Gastroesophageal sphincter (tissue), 3 donors: Measurements from ENCODE around the gene AHI1.

Experiments
- EP300 ChIP-seq: sonication (generic); formaldehyde crosslinking; IDR thresholded peaks from one replicate; pipeline ENCODE4 v1.6.1; 2017; ENCODE audit warnings: antibody characterized with exemption, mild to moderate bottlenecking
- POLR2A ChIP-seq, 2 donors: fragments of 450-650 bp; IDR thresholded peaks; one replicate each; pipeline ENCODE4 v1.6.1; 2017; ENCODE audit warnings: antibody characterized with exemption in 2 of 2, mild to moderate bottlenecking in 2 of 2, moderate library complexity in 1 of 2
- TF ChIP-seq, protein P1 (sequence below), 4 experiments: fragments of 200-600 bp in 2 of 4; fragments of 450-650 bp in 2 of 4; sonication (generic) in 1 of 4; IDR thresholded peaks; one replicate each; pipeline ENCODE4 v1.5.1; 2017 to 2019; ENCODE audit warnings: antibody characterized with exemption in 4 of 4, mild to moderate bottlenecking in 2 of 4, moderate library complexity in 2 of 4

DNA sequence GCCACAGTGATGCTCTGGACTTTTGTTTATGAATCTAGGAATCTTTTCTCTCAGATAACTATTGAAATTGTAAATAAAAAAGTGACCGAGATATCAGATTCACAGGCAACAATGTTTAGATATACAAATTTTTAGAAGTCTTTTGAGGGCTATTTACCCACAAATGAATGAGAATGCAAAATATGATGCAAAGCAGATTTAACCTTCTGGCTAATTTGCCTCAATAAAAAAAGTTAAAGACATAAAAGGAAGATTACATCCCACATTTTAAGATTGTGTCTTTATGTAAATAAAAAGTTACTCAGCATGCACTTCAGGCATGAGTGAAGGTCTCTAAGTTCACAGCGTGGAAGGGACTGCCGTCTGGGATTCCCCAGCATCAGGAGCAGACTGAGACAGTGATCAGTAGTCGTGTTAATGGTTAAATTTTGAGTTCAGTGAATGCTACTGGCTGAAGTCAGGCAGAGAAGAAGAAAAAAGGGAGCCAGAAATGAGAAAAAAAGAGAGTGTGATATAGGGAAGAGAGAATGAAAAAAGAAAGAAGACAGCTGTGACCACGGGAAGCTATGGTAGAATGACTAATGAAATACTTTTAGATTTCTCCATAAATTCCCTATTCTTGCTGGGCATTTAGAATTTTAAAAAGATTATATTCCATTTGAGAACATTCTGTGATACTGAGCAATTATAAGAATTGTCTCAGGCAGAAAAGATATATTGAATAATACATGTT, 222.8 kb downstream of the AHI1 start:
- TF ChIP-seq, protein P1, sequence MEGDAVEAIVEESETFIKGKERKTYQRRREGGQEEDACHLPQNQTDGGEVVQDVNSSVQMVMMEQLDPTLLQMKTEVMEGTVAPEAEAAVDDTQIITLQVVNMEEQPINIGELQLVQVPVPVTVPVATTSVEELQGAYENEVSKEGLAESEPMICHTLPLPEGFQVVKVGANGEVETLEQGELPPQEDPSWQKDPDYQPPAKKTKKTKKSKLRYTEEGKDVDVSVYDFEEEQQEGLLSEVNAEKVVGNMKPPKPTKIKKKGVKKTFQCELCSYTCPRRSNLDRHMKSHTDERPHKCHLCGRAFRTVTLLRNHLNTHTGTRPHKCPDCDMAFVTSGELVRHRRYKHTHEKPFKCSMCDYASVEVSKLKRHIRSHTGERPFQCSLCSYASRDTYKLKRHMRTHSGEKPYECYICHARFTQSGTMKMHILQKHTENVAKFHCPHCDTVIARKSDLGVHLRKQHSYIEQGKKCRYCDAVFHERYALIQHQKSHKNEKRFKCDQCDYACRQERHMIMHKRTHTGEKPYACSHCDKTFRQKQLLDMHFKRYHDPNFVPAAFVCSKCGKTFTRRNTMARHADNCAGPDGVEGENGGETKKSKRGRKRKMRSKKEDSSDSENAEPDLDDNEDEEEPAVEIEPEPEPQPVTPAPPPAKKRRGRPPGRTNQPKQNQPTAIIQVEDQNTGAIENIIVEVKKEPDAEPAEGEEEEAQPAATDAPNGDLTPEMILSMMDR (IDR thresholded peaks at IDR 0.05): no peak
- TF ChIP-seq POLR2A (IDR thresholded peaks at IDR 0.05) (no peak), EP300 (no peak)
